Uterus (tissue), 4 donors: ENCODE measurements around the gene GZMM. TPM values are rescaled to one million over a fixed set of nuclear protein-coding genes. Genes with fewer than 3 reads are reported as not detected.
A peak's percentile ranks its signal among the peaks of the same experiment; 100 is the strongest.

ENCODE experiments used
- DNase-seq, 2 donors: peaks; one replicate each; pipeline ENCODE4 v3.0.0-alpha.2; 2019 to 2020
- H3K27ac ChIP-seq, 2 donors: fragments of 200-600 bp; sonication (generic); 1 replicate in 1 of 2; 2 replicates in 1 of 2; pipeline ENCODE4 v1.5.1; 2016 to 2018
- H3K27me3 ChIP-seq, 2 donors: fragments of 200-600 bp; sonication (generic); one replicate each; pipeline ENCODE4 v1.5.1; 2018 to 2019; ENCODE audit warnings: control low read depth in 1 of 2
- H3K36me3 ChIP-seq, 2 donors: fragments of 200-600 bp; sonication (generic); one replicate each; pipeline ENCODE4 v1.5.1; 2019; ENCODE audit warnings: control low read depth in 1 of 2
- H3K4me1 ChIP-seq, 2 donors: fragments of 200-600 bp; sonication (generic); one replicate each; pipeline ENCODE4 v1.5.1; 2018 to 2019; ENCODE audit warnings: control low read depth in 1 of 2
- H3K4me3 ChIP-seq, 2 donors: fragments of 200-600 bp; sonication (generic); 1 replicate in 1 of 2; 2 replicates in 1 of 2; pipeline ENCODE4 v1.5.1; 2018 to 2019; ENCODE audit warnings: mild to moderate bottlenecking in 1 of 2
- H3K9me3 ChIP-seq, 2 donors: fragments of 200-600 bp; sonication (generic); one replicate each; pipeline ENCODE4 v1.5.1; 2019; ENCODE audit warnings: control low read depth in 1 of 2
- CTCF ChIP-seq, 4 experiments: fragments of 200-600 bp in 2 of 4; fragments of 450-650 bp in 2 of 4; sonication (generic) in 2 of 4; IDR thresholded peaks; one replicate each; pipeline ENCODE4 v1.5.1; 2016 to 2019; ENCODE audit warnings: antibody characterized with exemption in 4 of 4, mild to moderate bottlenecking in 2 of 4, moderate library complexity in 1 of 4
- POLR2A ChIP-seq, 2 donors: fragments of 450-650 bp; IDR thresholded peaks; one replicate each; pipeline ENCODE4 v1.6.1; 2016; ENCODE audit warnings: antibody characterized with exemption in 2 of 2, mild to moderate bottlenecking in 1 of 2, moderate library complexity in 1 of 2
- intact Hi-C: fragments of 100-400 bp; cut with DNase I; formaldehyde crosslinking; loops from one replicate; pipeline ENCODE4 v1.15.1; 2023; ENCODE audit warnings: low total_unique reads
- total RNA-seq, 4 donors: library from RNA; depleted of rRNA in 3 of 4; stranded (reverse); fragments of >200 nt in 3 of 4; gene quantifications; one replicate each; pipeline versions ENCODE4 v1.1.0 to v1.2.4, GENCODE V29; 2014 to 2023
- donor health status: DM: yes; HTN: yes; CAD: no.

GZMM gene
- total RNA-seq, 4 donors from 2014 or later = 0.62 to 1.6 TPM; not detected in 2

GRCh38 chr19:518598-519231, 25.1 kb upstream of the GZMM start:
- no peak for DNase-seq
- intact Hi-C loops = no loop called here

GRCh38 chr19:519449-519865, 24.4 kb upstream of the GZMM start:
- TF ChIP-seq CTCF (IDR thresholded peaks at IDR 0.05) = no peak
- no peak for TF ChIP-seq POLR2A (IDR thresholded peaks at IDR 0.05)

More at GRCh38 chr19:518598-519231, 25.1 kb upstream of the GZMM start:
- no peak overlapping the region for H3K4me3 ChIP-seq
- no peaks in the 10 kb centered on the region for H3K36me3 ChIP-seq
- H3K27ac ChIP-seq = peak overlapping the region in 1 of 2 donors; percentile 30
- TF ChIP-seq POLR2A (IDR thresholded peaks at IDR 0.05) (no peak), CTCF (IDR thresholded peaks at IDR 0.05) (peak in 1 of 4 experiments; percentile 5)
- no peaks in the 10 kb centered on the region for H3K9me3 ChIP-seq
- no peaks in the 10 kb centered on the region for H3K27me3 ChIP-seq
- H3K4me1 ChIP-seq = no peaks in the 10 kb centered on the region

GRCh38 chr19:522726-523125, 21.1 kb upstream of the GZMM start:
- TF ChIP-seq CTCF (IDR thresholded peaks at IDR 0.05) = no peak
- no peak for TF ChIP-seq POLR2A (IDR thresholded peaks at IDR 0.05)
- Histone ChIP-seq H3K36me3 (no peaks in the 10 kb centered on the region), H3K27me3 (no peaks in the 10 kb centered on the region), H3K9me3 (no peaks in the 10 kb centered on the region), H3K27ac (no peak overlapping the region), H3K4me1 (no peaks in the 10 kb centered on the region), H3K4me3 (no peak overlapping the region)
- no peak for DNase-seq
- intact Hi-C loops = no loop called here

More at GRCh38 chr19:519449-519865, 24.4 kb upstream of the GZMM start:
- no peak for DNase-seq
- no peaks in the 10 kb centered on the region for H3K36me3 ChIP-seq
- no peak overlapping the region for H3K4me3 ChIP-seq
- H3K27ac ChIP-seq = no peak overlapping the region
- H3K27me3 ChIP-seq = no peaks in the 10 kb centered on the region
- H3K9me3 ChIP-seq = no peaks in the 10 kb centered on the region
- intact Hi-C loops = no loop called here
- H3K4me1 ChIP-seq = no peaks in the 10 kb centered on the region

- no peak for DNase-seq
- no peaks in the 10 kb centered on the region for H3K27me3 ChIP-seq
- intact Hi-C loops = no loop called here
- no peak overlapping the region for H3K4me3 ChIP-seq
- TF ChIP-seq CTCF (IDR thresholded peaks at IDR 0.05) = no peak
- TF ChIP-seq POLR2A (IDR thresholded peaks at IDR 0.05) = no peak
- no peak overlapping the region for H3K27ac ChIP-seq
- H3K36me3 ChIP-seq = no peaks in the 10 kb centered on the region
- no peaks in the 10 kb centered on the region for H3K9me3 ChIP-seq
- H3K4me1 ChIP-seq = no peaks in the 10 kb centered on the region
Observed at GRCh38 chr19:524062-524674, 19.7 kb upstream of the GZMM start.

GRCh38 chr19:525029-525428, 18.8 kb upstream of the GZMM start:
- no peak for TF ChIP-seq CTCF (IDR thresholded peaks at IDR 0.05)
- TF ChIP-seq POLR2A (IDR thresholded peaks at IDR 0.05) = no peak
- Histone ChIP-seq H3K4me3 (no peak overlapping the region), H3K27me3 (no peaks in the 10 kb centered on the region), H3K9me3 (no peaks in the 10 kb centered on the region), H3K4me1 (no peaks in the 10 kb centered on the region), H3K36me3 (no peaks in the 10 kb centered on the region), H3K27ac (no peak overlapping the region)
- DNase-seq = no peak
- intact Hi-C loops = no loop called here
